Measurements from ENCODE around the gene EVI5L. TPM values are rescaled to one million over a fixed set of nuclear protein-coding genes. Genes with fewer than 3 reads are reported as not detected.

The EVI5L gene
- total and polyA plus RNA-seq, 2 of the 13 experiments (the other 11 are each of a cell fraction or from before 2014, with no cell fraction given): 1.7 to 2.4 TPM

- TF ChIP-seq ZNF691 (CRISPR knock-in tag; IDR thresholded peaks at IDR 0.05; ENCODE audit: borderline replicate concordance, low read depth): no peak
- no peak for TF ChIP-seq SOX5 (CRISPR knock-in tag; IDR thresholded peaks at IDR 0.05; ENCODE audit: borderline replicate concordance)
- 0 out of 2 replicates have a peak, but pooled peaks have one; percentile 23 for TF ChIP-seq FOXA3 (CRISPR knock-in tag; IDR thresholded peaks at IDR 0.05)
- TF ChIP-seq ELF4 (CRISPR knock-in tag; IDR thresholded peaks at IDR 0.05; ENCODE audit: borderline replicate concordance): no peak
- TF ChIP-seq KDM2A (CRISPR knock-in tag; IDR thresholded peaks at IDR 0.05; ENCODE audit: borderline replicate concordance, low read depth): 0 out of 2 replicates have a peak, but pooled peaks have one; percentile 18
- TF ChIP-seq SIX1 (CRISPR knock-in tag; IDR thresholded peaks at IDR 0.05; ENCODE audit: borderline replicate concordance): no peak
- TF ChIP-seq SALL1 (CRISPR knock-in tag; IDR thresholded peaks at IDR 0.05): 0 out of 2 replicates have a peak, but pooled peaks have one; percentile 15
- no peak for TF ChIP-seq TRAFD1 (CRISPR knock-in tag; IDR thresholded peaks at IDR 0.05; ENCODE audit: borderline replicate concordance)
- TF ChIP-seq ZNF614 (CRISPR knock-in tag; IDR thresholded peaks at IDR 0.05; ENCODE audit: borderline replicate concordance): no peak
- peak; percentile 36 for TF ChIP-seq YY1 (IDR thresholded peaks at IDR 0.05; ENCODE audit: insufficient read depth, insufficient replicate concordance, low read depth, low read length)
- TF ChIP-seq ZNF766 (CRISPR knock-in tag; IDR thresholded peaks at IDR 0.05; ENCODE audit: borderline replicate concordance): no peak
- no peak for TF ChIP-seq NFRKB (IDR thresholded peaks at IDR 0.05)
- TF ChIP-seq ZSCAN31 (CRISPR knock-in tag; IDR thresholded peaks at IDR 0.05; ENCODE audit: low read depth): no peak
- TF ChIP-seq NFIB (CRISPR knock-in tag; IDR thresholded peaks at IDR 0.05; ENCODE audit: borderline replicate concordance): no peak
- TF ChIP-seq LCORL (IDR thresholded peaks at IDR 0.05): no peak
- TF ChIP-seq LCORL (CRISPR knock-in tag; IDR thresholded peaks at IDR 0.05): no peak
- no peak for TF ChIP-seq ZNF678 (CRISPR knock-in tag; IDR thresholded peaks at IDR 0.05)
- no peak for TF ChIP-seq ZNF672 (CRISPR knock-in tag; IDR thresholded peaks at IDR 0.05)
- TF ChIP-seq ZNF317 (CRISPR knock-in tag; IDR thresholded peaks at IDR 0.05): no peak
- TF ChIP-seq MLLT10 (CRISPR knock-in tag; IDR thresholded peaks at IDR 0.05): no peak
- TF ChIP-seq ZNF367 (CRISPR knock-in tag; IDR thresholded peaks at IDR 0.05; ENCODE audit: borderline replicate concordance): no peak
- no peak for TF ChIP-seq ZNF180 (CRISPR knock-in tag; IDR thresholded peaks at IDR 0.05; ENCODE audit: borderline replicate concordance, low read depth)
- TF ChIP-seq POGZ (CRISPR knock-in tag; IDR thresholded peaks at IDR 0.05): no peak
- TF ChIP-seq ATF4 (CRISPR knock-in tag; IDR thresholded peaks at IDR 0.05): no peak
- TF ChIP-seq MAFF (IDR thresholded peaks at IDR 0.05; ENCODE audit: low read depth, low read length): no peak
- TF ChIP-seq CBX5 (CRISPR knock-in tag; IDR thresholded peaks at IDR 0.05; ENCODE audit: borderline replicate concordance): no peak
- no peak for TF ChIP-seq E2F2 (CRISPR knock-in tag; IDR thresholded peaks at IDR 0.05; ENCODE audit: borderline replicate concordance)
- no peak for TF ChIP-seq SP2 (CRISPR knock-in tag; IDR thresholded peaks at IDR 0.05)
These were observed 34.7 kb downstream of the EVI5L start (continued) for GRCh38 chr19:7864690-7865074.
